HG02840 (cell line): ENCODE results near the gene FAM72B.
A peak's percentile ranks its signal among the peaks of the same experiment; 100 is the strongest.
"Not testable (repeated sequence)": the region's sequence is repeated elsewhere in the genome, so short reads cannot be mapped to it uniquely, and the experiment has no call there.

Experiments
- ATAC-seq: cut with Tn5 transposase; IDR thresholded peaks from one replicate; pipeline ENCODE4 v1.9.1; 2021; ENCODE audit warnings: mild to moderate bottlenecking, moderate library complexity, moderate number of reproducible peaks; ENCODE audit not compliant: unreplicated experiment, low FRiP score

The FAM72B gene

DNA sequence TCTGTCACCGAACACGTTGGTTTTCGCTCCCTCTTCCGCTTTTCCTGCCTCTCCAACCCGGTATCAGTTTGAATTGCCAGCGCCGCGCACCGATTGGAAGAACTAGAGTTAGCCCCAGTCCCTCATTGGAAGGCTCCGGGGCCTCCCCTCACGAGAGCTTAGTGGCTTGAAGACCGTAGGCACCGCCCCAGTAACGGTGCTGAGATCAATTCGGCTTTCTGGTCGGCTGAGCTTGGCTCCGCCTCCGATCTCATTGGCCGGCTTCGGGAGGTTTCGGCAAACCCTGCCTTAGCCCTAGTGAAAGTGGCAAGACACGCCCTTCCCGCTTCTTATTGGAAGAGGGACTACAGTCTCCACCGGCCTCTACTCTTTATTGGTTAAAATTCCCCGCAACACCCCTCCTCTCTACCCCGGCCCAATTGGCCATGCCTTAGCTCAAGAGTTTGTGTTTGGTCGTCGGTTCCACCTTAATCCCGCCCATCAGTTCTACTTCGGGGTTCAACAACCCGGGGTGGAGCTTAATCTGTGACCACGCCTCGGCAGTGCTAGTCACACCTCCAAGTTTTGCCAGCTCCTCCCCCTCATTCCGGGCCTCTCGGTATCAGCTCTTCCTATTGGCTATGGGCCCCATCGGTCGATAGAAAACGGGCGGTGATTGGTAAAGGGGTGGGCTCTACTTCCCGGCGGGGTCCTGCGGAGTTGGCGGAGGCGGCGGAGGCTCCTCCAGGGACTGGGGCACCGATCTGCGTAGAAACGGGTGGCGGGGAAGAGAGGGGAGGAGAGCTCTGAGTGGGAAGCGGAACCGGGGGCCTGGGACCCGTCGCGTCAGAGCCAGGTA lies at the start of gene FAM72B, which contains the start of gene SRGAP2C:
Gene FAM72B, minus strand, starts transcription at position 51 of the 838 bp plus-strand sequence. CDS start 851 bp downstream, outside the sequence.
Gene SRGAP2C, plus strand, starts transcription at position 686 of the 838 bp plus-strand sequence. CDS start 2,472 bp downstream, outside the sequence.
- peak; percentile 84 for ATAC-seq

DNA sequence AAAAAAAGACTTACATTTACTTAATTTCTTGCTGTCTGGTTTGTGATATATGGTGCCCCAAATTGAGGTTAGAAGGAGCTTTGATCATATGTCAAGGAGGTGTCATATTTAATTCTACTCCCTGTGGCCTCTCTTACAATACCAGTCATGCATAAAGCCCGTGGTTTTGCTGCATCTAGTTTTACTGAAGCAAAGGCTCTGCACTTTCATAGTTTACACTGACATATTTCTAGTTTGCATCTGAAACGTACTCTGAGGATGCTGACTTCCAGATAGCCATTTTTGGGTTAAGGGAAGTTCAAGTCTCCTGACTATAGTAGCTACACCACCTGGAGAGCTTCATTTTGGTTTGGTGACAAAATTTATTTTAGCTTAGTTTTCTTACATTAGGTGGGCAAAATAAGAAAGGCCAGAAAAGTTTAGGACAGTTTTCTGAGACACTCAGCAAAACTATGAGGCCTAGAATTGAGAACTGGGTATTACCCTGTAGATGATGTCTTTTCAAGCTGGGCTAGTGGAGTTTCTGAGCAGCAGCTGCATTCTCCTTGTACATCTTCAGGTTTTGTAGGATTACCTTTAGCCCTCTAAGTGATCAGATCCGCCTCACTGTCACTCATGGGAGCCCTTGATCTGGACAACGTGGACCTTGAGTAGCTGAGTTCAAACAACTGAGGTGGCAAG lies 48.4 kb upstream of the FAM72B start:
- not testable (repeated sequence) for ATAC-seq

DNA sequence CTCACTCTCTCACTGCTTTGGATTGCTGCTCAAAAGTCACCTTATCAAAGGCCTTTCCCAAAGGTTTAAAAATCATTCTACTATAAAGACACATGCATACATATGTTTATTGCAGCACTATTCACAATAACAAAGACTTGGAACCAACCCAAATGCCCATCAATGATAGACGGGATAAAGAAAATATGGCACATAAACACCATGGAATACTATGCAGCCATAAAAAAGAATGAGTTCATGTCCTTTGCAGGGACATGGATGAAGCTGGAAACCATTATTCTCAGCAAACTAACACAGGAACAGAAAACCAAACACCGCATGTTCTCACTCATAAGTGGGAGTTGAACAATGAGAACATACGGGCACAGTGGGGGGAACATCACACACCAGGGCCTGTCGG lies 46.5 kb upstream of the FAM72B start:
- not testable (repeated sequence) for ATAC-seq

DNA sequence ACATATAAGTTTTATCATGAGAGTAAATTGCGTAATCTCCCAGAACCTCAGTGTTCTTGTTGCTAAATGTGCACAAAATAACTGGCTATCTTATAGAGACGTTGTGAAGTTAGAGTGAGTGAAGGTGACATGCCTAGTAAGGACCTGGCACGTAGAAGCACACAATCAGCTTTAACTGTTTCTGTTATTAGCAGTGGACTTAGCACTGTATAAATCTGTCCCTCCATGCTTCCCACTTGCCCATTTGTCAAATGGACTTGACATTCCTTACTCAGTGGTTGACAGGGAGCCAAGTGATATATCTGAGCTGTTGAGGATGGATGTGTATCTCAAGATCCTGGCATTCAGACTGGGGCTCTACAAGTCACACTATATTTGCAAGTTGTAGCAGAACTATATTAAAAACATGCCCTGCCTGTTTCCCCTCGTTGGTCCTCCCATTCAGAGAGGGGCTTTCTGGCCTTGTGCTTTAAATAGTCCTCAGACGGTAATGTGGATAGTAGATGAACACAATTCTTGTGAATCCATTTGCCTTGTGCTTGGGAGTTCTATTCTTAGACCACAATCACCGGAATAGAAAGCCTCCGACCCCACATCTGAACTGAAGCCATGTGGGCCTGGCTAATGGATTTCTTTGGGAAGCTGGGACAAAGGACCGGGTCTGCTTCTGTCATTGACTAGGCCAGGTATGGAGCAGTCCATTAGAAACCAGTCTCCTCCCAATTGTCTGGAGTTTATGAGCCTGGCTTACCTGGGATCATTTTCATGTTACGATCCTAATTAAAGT lies 43.6 kb upstream of the FAM72B start:
- ATAC-seq, result not testable (repeated sequence)

DNA sequence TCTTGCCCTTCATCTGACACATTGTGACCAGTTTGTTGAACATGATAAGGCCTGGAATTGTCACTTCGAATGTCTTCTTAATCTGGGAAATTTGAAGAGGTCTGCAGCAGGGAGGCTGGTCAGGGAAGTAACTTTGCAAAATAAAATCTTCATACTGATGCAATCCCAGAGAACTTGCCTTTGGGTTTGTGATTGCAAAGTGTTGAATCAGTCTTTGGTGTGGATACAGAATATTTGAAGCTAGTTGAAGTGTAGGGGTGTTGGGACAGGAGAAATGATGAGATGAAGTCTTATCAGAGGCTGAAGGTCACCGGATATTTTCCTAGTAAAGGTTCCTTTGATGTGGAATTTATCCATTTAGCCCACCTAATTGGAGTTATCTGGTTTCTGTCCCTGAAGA lies 42.8 kb upstream of the FAM72B start:
- ATAC-seq, result not testable (repeated sequence)

DNA sequence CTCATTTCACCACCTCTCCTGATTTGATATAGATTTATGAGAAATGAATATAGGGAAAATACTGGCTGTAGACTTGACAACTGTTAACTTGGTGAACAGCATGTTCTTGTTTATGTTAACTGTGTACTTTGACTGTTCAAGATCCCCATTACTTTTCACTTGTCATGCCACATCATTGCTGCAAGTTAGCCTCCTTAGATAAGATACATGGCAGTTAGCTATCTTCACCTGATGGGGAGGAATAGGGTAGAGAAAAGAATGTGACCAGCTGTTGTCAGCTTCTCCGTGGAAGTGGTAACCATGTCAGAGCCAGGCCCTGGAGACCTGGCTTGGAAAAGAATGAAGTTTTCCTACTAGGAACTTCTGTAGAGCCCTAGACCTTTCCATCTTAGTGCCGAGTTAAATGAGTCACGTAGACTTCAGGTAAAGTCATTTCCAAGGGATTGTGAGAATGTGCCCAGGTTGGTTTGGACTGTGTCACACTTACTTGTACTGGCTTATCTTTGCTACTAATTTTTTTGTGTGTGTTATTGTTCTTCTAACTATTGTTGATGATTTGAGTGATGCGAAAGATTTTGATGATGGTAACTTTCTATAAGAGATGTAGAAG lies 42.3 kb upstream of the FAM72B start:
- ATAC-seq, result not testable (repeated sequence)

DNA sequence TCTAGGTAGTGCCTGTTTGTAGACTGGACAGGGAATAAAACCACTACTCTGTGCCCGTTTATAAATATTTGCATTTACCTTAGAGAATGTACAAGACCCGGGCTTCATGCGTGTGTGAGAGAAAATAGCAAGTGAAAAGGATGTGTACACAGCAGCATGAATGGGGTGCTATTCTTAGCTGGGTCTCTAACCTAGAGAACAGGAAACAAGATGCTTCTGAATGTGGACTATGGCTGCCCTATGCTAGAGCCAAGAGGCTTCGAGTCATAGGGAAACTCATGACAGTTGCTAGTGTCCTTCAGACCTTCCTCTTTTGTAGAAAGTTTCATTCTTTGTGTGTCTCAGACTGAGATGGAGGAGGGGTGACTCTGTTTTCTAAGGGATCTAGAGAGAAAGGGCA lies 40.6 kb upstream of the FAM72B start:
- peak; percentile 99 for ATAC-seq

DNA sequence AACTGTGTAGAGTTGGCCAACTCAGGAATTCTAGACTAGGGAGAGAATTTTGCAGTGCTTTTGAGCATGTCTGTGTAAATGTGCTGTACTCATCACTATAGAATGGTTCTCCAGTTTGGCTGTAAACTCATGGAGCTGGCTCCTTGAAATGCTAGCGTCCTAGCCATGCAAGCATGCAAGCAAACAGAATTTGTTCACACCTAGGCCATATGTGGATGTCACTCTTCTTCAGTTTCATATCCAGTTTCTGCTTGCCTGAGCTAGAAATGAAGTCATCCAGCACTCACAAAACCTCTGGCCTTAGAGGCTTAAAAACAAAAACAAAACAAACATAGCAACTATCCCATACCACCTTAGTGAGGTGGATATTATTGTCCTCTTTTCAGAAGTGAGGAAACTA lies 37.6 kb upstream of the FAM72B start:
- not testable (repeated sequence) for ATAC-seq

DNA sequence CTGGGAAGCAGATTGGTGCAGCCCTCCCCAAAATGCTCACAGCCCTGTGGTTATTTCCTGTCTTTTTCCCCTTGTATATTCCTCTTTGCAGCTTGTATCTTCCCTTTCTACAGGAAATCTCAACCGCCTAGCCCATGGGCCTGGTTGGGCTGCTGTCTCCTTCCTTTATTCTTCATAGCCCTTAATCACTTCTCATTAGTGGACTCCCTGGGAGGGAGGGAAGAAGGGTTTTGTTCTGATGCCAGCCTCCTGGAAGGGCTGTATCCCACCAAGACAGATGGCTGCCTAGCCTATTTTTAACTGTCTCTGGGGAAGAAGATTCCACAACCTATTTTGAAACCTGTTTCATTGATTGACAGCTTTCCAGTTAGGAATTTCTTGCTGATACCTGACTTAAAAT lies 32.5 kb upstream of the FAM72B start:
- ATAC-seq, result not testable (repeated sequence)

DNA sequence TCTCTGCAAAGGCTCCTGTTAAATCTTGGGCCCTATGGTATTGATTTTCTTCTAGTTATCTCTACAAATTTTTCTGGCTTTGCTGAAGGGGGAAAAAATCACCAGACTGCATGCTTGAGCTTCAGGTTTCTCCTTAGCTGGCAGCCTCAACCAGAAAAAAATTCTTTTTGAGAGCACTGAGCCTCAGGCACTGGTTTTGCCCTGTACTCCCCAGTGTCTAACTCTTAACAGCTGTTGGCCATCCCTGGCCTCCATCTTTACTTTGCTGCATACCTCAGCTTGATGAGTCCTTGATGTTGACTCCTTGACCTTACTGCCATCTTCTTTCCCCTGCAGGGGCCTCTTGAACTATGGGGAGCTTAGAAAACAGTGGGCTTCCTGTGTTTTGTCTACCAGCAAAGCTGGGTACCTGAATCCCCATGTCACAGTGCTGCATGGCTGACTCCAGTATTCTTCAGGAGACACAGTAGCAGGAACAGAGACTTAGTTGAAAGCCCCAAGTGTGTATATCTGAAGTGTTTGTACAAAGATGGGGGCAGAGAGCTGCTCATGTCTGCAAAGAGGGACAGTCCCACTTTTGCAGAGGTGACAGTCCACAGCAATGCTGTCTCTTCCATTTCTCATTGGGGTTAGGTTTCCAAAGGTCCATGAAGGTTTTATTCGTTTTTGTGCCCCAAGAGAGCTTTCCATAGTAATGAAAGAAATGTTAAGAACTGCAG lies 31.7 kb upstream of the FAM72B start:
- ATAC-seq, result not testable (repeated sequence)

DNA sequence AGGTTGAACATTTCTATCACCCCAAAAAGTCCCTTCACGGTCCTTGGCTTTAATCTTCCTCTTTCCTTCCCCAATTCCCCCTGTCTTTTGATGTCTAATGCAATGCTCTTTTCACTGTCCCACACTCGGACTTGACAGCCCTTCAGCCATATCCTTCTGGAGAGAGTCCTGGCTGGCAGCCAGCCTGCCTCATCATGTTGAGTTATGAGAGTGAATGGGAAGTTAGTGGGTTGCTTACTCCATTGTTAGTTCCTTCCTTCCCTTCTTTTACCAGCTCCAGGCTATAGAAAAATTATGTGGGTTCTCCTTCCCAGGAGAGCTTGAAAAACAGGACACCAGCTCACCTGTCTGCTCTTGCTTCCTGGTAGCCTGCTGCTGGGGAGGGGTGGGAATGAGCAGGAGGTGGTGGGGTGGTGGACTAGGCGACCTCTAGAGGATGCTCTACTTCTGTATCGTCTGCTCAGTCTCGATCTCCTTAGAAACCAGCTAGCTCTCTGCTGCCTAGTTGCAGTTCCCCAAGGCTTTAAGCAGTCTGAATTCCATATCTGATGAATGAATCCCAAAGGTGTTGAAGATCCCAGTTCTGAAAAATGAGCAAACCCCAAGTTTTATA lies 30.5 kb upstream of the FAM72B start:
- ATAC-seq, result not testable (repeated sequence)

DNA sequence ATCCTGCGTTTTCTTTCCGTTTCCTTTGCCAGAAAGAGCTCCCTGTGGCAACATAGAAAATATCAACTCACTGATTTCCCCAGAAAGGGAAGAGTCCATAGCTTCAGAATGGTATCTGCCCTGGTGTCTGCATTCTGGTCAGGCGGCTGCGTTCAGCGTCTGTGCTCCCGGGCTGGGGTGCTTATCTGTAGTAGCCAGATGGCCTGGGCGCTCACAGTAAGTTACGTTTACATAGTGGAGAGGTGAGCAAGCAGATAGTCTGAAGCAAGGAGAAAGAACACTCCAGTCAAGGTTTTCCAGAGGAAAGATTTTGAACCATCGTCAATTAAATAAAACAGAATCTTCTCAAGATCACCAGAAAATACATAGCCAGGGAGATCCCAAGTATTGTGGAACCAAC lies 29.4 kb upstream of the FAM72B start:
- not testable (repeated sequence) for ATAC-seq

DNA sequence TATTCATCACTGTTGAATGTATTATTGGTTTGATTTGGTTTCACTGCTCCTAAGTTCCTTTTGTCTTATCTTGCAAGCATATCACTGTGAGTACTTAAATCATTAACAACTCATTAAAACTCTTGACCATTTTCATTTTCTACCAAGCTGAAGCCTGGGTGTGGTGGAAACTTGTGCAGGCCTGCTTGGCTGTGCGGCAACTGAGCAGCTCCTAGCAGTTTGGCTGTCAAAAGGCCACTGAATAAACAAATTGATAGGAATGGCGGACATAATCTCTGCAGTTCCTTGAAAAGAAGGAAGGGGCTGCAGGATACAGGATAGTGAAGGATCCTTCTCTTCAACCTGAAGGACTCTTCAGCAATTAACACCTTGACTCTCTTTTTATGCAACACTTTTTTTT lies 26.6 kb upstream of the FAM72B start:
- not testable (repeated sequence) for ATAC-seq

DNA sequence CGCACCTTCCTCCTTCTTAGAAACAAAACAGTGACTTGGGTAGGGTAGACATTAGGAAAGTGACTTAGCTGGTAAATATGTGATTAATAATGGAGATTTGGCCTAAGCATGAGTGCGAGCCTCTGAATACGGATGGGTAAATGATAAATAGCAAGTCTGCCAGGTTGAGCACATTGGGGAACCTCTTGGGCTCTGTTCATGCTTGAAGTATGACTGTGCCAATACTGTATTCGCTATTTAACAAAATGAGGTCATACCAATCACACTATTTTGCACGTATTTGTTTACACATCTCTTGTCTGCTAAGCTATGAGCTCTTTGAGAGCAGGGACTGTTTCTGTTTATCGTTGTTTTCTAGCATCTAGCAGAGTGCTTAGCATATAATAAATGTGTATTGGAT lies 24.2 kb upstream of the FAM72B start:
- ATAC-seq, result not testable (repeated sequence)

DNA sequence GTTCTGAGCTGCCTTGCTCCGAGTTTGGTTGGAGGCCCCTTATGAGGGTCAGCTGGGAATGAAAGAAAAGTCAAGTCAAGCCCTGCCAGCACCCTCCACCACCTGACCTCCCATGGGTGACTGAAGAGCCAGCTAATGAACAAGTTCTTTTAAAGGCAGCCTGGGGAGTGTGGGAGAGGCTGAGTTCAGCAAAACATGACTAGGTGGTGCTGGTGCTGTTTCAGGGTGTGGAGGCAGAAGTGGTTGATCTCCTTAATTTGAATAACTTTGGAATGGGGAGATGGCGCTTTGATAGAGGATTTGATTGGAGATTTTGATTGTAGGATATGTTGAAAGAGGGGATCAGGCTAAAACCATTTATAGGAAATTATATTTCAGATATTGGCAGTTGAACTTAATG lies 23.2 kb upstream of the FAM72B start:
- ATAC-seq, result not testable (repeated sequence)

DNA sequence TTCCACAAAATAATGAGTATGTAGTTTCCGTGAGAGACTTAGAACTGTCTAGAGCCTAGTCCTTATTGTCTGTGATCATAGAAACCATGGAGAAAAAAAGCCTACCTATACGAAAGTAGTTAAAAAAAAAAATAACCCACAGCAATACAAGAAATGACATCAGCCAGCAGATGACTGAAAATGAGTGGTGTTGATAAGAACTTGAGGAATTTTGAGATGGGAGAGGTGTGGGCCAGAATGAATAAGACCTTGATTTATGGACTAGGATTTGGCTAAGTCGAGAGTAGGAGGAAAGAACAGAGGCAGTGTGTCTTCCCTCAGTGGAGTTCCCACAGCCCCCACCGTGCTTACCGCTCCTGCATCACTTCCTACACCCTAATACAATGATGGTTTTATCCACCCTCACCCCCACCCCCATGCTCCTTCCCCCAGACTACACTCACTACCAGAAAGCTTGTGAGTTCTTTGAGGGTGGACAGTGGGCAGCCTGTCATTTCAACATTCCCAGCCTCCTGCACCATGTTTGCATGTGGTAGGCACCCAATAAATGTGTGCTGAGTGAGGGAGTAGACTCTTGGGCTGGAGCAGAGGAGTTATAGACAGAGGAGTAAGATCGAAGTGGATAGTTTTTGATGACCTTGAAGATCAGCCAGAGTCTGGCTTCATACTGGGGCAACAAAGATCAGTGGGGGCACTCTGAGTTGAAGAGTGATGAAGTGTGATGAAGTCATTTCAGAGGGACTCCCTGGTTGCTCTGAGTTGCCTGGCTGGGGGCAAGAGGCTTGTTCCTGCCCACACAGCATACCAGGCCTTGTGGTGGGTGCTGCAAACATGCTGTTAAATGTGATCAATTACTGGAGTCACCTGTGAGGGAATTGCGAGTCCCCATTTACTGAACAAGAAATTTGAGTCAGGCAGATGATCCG lies 21.9 kb upstream of the FAM72B start:
- not testable (repeated sequence) for ATAC-seq

DNA sequence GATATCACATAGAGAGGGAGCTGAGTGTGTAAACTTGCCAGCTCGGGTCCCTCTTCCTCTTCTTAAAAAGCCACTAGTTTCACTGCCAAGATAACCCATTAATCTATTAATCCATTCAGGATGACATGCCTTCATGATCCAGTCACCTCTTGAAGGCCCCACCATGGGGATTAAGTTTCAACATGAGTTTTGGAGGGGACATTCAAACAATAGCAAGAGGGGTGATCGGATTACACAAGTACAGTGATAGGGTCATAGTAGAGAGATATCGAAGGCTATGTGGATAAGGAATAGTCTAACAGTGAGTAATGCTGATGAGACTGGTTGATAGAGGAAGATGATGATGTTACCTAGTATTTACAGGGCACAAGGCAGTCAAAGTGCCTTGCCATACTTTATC lies 18.8 kb upstream of the FAM72B start:
- ATAC-seq, result not testable (repeated sequence)
